Large intestine (tissue), 3 donors: ENCODE data around the gene SIM2. TPM values are rescaled to one million over a fixed set of nuclear protein-coding genes. Genes with fewer than 3 reads are reported as not detected.

Experiments used
- DNase-seq, 2 donors: peaks; one replicate each; pipeline versions ENCODE4 v3.0.0 to v3.0.0-alpha.2; 2013
- H3K27ac ChIP-seq: one replicate; pipeline ENCODE4 v1.5.1; 2013; ENCODE audit warnings: low read length
- H3K27me3 ChIP-seq: 2 replicates; pipeline ENCODE4 v1.6.1; 2013; ENCODE audit warnings: low read length; ENCODE audit not compliant: control insufficient read depth, insufficient read depth
- H3K36me3 ChIP-seq: 2 replicates; pipeline ENCODE4 v1.6.1; 2013; ENCODE audit warnings: low read length; ENCODE audit not compliant: control insufficient read depth, insufficient read depth
- H3K4me1 ChIP-seq: one replicate; pipeline ENCODE4 v1.6.1; 2013; ENCODE audit warnings: low read length; ENCODE audit not compliant: control insufficient read depth, insufficient read depth
- H3K4me3 ChIP-seq: one replicate; pipeline ENCODE4 v1.5.1; 2013; ENCODE audit warnings: low read length
- H3K9me3 ChIP-seq: one replicate; pipeline ENCODE4 v1.6.1; 2013; ENCODE audit warnings: mild to moderate bottlenecking, low read depth, low read length, moderate library complexity; ENCODE audit not compliant: control insufficient read depth
- WGBS: methylation state at CpG from one replicate; pipeline ENCODE4 v1.1.5; 2013; ENCODE audit warnings: low lambda C conversion rate; ENCODE audit not compliant: insufficient coverage; 5-methylcytosine and 5-hydroxymethylcytosine counted together
- polyA plus RNA-seq: library from polyadenylated mRNA; unstranded; fragments of 120-200 nt; gene quantifications from one replicate; pipeline ENCODE4 v1.2.1, GENCODE V29; 2013

SIM2 gene
- polyA plus RNA-seq, 1 donor = 0.58 TPM

DNA sequence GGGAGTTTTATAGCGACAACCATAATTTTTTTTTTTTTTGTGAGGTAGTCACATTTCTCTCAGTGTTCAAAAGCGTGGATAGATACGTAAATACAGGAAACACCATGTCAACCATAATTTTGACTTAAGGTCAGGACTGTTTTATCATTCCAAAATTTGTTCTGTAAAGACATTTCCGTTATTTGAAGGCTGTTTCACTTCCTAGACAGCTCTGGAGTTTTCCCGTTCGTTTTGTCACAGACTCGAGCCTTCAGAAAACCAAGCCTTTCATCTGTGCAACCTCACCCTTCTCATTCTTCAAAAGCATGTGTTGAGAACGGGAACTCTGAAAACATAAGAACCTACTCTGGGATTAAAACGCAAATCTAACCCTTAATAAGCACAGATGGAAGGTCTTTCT lies 17.9 kb downstream of the SIM2 start:
- no peak overlapping the region for H3K27ac ChIP-seq
- H3K27me3 ChIP-seq = peaks cover 44% of the 10 kb centered on the region
- H3K4me1 ChIP-seq = peaks cover 15% of the 10 kb centered on the region
- DNase-seq = no peak
- H3K36me3 ChIP-seq = no peaks in the 10 kb centered on the region
- no peaks in the 10 kb centered on the region for H3K9me3 ChIP-seq
- H3K4me3 ChIP-seq = no peak overlapping the region
- WGBS = 86% methylated on average over 5 of the region's 9 CpGs

- peaks cover 32% of the 10 kb centered on the region for H3K27me3 ChIP-seq
- no peak for DNase-seq
- H3K36me3 ChIP-seq = no peaks in the 10 kb centered on the region
- H3K9me3 ChIP-seq = no peaks in the 10 kb centered on the region
- H3K4me1 ChIP-seq = peaks cover 15% of the 10 kb centered on the region
- H3K27ac ChIP-seq = no peak overlapping the region
- 100% methylated on average over 1 of the region's 6 CpGs for WGBS
- no peak overlapping the region for H3K4me3 ChIP-seq
These were observed 19.1 kb downstream of the SIM2 start for GRCh38 chr21:36717976-36718375.

GRCh38 chr21:36718951-36719501 lies 20.1 kb downstream of the SIM2 start:
- no CpG with 5 or more reads among the region's 18 CpGs for WGBS
- H3K4me1 ChIP-seq = peaks cover 15% of the 10 kb centered on the region
- H3K4me3 ChIP-seq = no peak overlapping the region
- H3K9me3 ChIP-seq = no peaks in the 10 kb centered on the region
- peak; percentile 47 to 82 for DNase-seq
- H3K27ac ChIP-seq = peak overlapping the region; percentile 84
- peaks cover 22% of the 10 kb centered on the region for H3K27me3 ChIP-seq
- no peaks in the 10 kb centered on the region for H3K36me3 ChIP-seq

DNA sequence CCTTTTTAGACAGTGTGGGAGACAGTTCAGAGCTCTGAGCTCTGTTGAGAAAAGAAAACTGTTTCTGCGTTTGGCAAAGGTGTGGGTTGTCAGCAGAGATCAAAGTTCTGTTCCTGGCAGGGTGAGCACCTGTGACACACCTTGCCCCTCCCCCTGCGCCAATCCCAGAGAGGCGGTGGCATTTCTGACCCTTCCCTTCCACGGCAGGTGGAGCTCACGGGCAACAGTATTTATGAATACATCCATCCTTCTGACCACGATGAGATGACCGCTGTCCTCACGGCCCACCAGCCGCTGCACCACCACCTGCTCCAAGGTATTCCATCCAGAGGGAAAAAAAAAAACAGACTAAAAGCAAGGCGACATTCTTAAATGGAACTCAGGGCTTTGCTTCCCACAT lies 20.7 kb downstream of the SIM2 start:
- Histone ChIP-seq H3K36me3 (no peaks in the 10 kb centered on the region), H3K4me1 (peaks cover 15% of the 10 kb centered on the region), H3K27ac (peak overlapping the region; percentile 84), H3K4me3 (no peak overlapping the region), H3K27me3 (peaks cover 16% of the 10 kb centered on the region), H3K9me3 (no peaks in the 10 kb centered on the region)
- DNase-seq = peak; percentile 90 to 92
- WGBS = no CpG with 5 or more reads among the region's 10 CpGs

DNA sequence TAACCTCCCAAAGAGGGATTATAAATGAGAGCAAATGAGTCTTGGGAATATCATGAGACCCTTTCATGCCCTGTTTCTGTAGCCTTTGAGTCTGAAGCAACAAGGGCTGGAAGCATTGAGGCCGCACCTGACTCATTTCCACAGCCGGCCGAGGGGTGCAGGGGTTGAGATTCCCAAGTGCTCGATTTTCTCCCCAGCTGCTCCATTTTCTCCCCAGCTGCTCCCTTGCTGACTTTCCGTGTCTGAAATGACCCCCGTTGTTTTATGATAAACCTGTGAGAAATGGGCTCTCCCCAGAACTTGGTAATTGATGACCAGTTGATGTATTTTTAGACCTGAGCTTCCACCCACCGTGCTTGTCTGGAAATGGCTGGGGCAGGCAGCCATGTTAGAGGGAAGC lies 22.9 kb downstream of the SIM2 start:
- no CpG with 5 or more reads among the region's 7 CpGs for WGBS
- Histone ChIP-seq H3K36me3 (no peaks in the 10 kb centered on the region), H3K9me3 (no peaks in the 10 kb centered on the region), H3K27me3 (peaks cover 3% of the 10 kb centered on the region), H3K4me3 (no peak overlapping the region), H3K4me1 (peaks cover 15% of the 10 kb centered on the region), H3K27ac (no peak overlapping the region)
- DNase-seq = no peak

DNA sequence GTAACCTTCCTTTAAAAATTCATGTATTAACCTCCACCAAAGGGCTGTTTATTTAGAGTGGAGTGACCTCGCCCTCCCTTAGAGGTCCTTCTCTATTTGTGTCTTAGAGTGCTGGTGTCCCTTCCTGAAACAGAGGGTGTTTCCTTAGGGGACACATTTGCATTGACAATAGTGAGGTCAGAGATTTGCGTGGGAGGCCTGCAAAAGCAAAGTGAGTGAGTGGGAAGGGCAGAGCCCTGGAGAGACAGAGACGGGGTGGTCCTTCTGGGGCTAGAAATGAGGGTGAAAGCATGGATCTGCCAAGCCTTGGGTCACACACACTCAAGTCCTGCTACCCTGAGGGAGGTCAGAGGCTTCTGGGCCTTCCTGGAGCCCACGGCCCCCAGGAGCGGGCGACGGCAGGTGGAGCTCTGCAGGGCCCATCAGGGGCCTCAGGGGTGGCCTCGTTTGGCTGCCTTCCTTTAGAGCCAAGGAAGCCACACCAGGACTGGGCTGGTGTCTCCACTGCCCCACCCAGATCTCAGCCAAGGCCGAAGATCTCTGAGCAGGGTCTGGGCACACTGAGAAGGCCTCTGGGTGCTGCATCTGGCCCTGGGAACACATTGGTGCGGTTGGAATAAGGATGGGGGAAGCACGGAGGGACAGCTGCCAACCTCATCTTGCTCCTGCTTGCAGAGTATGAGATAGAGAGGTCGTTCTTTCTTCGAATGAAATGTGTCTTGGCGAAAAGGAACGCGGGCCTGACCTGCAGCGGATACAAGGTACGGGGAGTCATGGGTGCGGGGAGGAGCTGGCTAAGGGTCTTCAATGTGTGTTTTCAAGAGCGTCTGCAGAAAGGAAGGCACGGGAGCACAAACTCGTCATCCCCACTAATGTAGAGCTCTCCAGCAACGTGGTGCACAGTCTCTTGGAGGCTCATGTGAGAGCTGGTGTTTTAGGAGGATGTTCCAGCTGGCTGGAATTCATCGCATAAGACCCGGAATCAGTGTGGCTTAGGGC lies 23.8 kb downstream of the SIM2 start:
- no peaks in the 10 kb centered on the region for H3K36me3 ChIP-seq
- no peaks in the 10 kb centered on the region for H3K9me3 ChIP-seq
- H3K27ac ChIP-seq = no peak overlapping the region
- no peak for DNase-seq
- WGBS = no CpG with 5 or more reads among the region's 25 CpGs
- H3K4me1 ChIP-seq = peaks cover 15% of the 10 kb centered on the region
- H3K4me3 ChIP-seq = no peak overlapping the region
- no peaks in the 10 kb centered on the region for H3K27me3 ChIP-seq

- no CpG with 5 or more reads among the region's 14 CpGs for WGBS
- Histone ChIP-seq H3K4me1 (peaks cover 13% of the 10 kb centered on the region), H3K27me3 (peaks cover 2% of the 10 kb centered on the region), H3K4me3 (no peak overlapping the region), H3K27ac (no peak overlapping the region), H3K9me3 (no peaks in the 10 kb centered on the region), H3K36me3 (no peaks in the 10 kb centered on the region)
- no peak for DNase-seq
These were observed 24.5 kb downstream of the SIM2 start for GRCh38 chr21:36723371-36723881.

- H3K4me1 ChIP-seq = peaks cover 4% of the 10 kb centered on the region
- H3K9me3 ChIP-seq = no peaks in the 10 kb centered on the region
- no peak overlapping the region for H3K27ac ChIP-seq
- H3K36me3 ChIP-seq = no peaks in the 10 kb centered on the region
- H3K27me3 ChIP-seq = peaks cover 9% of the 10 kb centered on the region
- no peak for DNase-seq
- no peak overlapping the region for H3K4me3 ChIP-seq
- WGBS = no CpG with 5 or more reads among the region's 3 CpGs
These were observed 25.7 kb downstream of the SIM2 start for GRCh38 chr21:36724660-36725059.

DNA sequence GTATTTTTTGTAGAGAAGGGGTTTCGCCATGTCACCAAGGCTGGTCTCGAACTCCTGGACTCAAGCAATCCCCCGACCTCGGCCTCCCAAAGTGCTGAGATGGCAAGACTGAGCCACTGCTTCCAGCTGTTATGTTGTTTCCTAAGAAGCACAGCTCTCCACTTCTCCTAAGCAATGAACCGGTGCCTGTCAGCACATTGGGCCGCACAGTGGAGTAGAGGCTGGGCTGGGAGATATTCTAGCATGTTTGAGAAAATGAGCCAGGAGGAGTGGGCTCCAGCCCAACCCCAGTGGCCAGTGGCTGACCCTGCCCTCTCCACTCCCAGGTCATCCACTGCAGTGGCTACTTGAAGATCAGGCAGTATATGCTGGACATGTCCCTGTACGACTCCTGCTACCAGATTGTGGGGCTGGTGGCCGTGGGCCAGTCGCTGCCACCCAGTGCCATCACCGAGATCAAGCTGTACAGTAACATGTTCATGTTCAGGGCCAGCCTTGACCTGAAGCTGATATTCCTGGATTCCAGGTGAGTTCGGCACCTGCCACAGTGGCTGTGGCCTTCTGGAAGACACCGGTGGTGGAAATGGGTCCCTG lies 27.0 kb downstream of the SIM2 start:
- H3K36me3 ChIP-seq = no peaks in the 10 kb centered on the region
- no peaks in the 10 kb centered on the region for H3K4me1 ChIP-seq
- H3K4me3 ChIP-seq = no peak overlapping the region
- no peak overlapping the region for H3K27ac ChIP-seq
- WGBS = no CpG with 5 or more reads among the region's 12 CpGs
- no peak for DNase-seq
- no peaks in the 10 kb centered on the region for H3K9me3 ChIP-seq
- H3K27me3 ChIP-seq = peaks cover 13% of the 10 kb centered on the region

DNA sequence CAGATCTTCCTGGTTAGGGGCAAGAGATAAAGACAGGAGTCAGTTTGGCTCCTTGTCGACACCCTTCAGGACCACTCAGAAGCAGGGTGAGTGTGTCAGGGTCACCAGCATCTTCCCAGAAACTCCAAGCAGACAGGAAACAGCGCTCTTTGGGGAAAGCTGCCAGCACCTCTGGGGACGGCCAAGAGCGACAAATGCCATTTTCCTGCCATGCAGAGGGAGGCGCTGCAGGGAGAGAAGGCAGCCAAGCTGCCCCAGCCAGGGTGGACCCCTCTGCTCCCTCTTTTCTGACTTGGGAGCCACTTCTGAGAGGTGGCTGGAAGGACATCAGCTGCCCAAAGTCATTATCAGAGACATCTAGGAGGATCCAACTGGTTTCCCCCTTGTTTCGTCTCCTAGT lies 29.0 kb downstream of the SIM2 start:
- no CpG with 5 or more reads among the region's 6 CpGs for WGBS
- Histone ChIP-seq H3K27ac (no peak overlapping the region), H3K4me1 (no peaks in the 10 kb centered on the region), H3K36me3 (no peaks in the 10 kb centered on the region), H3K4me3 (no peak overlapping the region), H3K9me3 (no peaks in the 10 kb centered on the region), H3K27me3 (peaks cover 28% of the 10 kb centered on the region)
- DNase-seq = no peak
